Endothelial cell of umbilical vein (primary cell): Measurements from ENCODE around the gene U2AF1. TPM values are rescaled to one million over a fixed set of nuclear protein-coding genes. Genes with fewer than 3 reads are reported as not detected.
"Not testable (repeated sequence)": the region's sequence is repeated elsewhere in the genome, so short reads cannot be mapped to it uniquely, and the experiment has no call there.

Experiments used
- Bru-seq: library from RNA; stranded (reverse); fragments of 400-500 nt; gene quantifications from one replicate; lab custom pipeline; 2021; lab: Mats Ljungman, UMichigan
- BruChase-seq, 2 experiments: library from RNA; stranded (reverse); fragments of 400-500 nt; gene quantifications; one replicate each; lab custom pipeline; 2021; lab: Mats Ljungman, UMichigan
- BruUV-seq: library from RNA; stranded (reverse); fragments of 400-500 nt; replicated peaks from 2 replicates; lab custom pipeline; 2021; lab: Mats Ljungman, UMichigan
- CTCF ChIA-PET: fragments of 300-600, 350-600 bp; sonication (Branson Sonifier 250); formaldehyde crosslinking; loops from one replicate; lab custom pipeline; 2021; ENCODE audit warnings: antibody characterized with exemption, inconsistent platforms; lab: Charles Lee
- POLR2A ChIA-PET: fragments of 300-600, 350-600 bp; sonication (Branson Sonifier 250); formaldehyde crosslinking; loops from one replicate; lab custom pipeline; 2021; ENCODE audit warnings: antibody characterized with exemption, inconsistent platforms; lab: Charles Lee
- DNase-seq: peaks from one replicate; pipeline ENCODE4 v3.0.0-alpha.2; 2011; ENCODE audit warnings: low read depth, low spot score
- FAIRE-seq: peaks from 2 replicates; lab custom pipeline; 2011; peaks lifted over from hg19 to GRCh38; lab: Jason Lieb, UNC
- H2AFZ ChIP-seq: 2 replicates; pipeline ENCODE4 v1.6.0; 2012; ENCODE audit warnings: low read depth, low read length, control low read depth, inconsistent platforms
- H3K27ac ChIP-seq: 2 replicates; pipeline ENCODE4 v1.5.1; 2011; ENCODE audit warnings: low read depth, mild to moderate bottlenecking, control low read depth, low read length, moderate library complexity; ENCODE audit not compliant: insufficient read depth
- H3K27me3 ChIP-seq, 2 experiments: 2 replicates each; pipeline versions ENCODE4 v1.6.0 to v1.6.1; 2011; ENCODE audit warnings: low read length in 2 of 2, mixed read lengths in 1 of 2; ENCODE audit not compliant: control insufficient read depth in 2 of 2, insufficient read depth in 2 of 2
- H3K36me3 ChIP-seq, 2 experiments: 2 replicates in 1 of 2; 3 replicates in 1 of 2; pipeline ENCODE4 v1.5.1; 2011; ENCODE audit warnings: low read length in 2 of 2, mild to moderate bottlenecking in 1 of 2, moderate library complexity in 1 of 2; ENCODE audit not compliant: control insufficient read depth in 2 of 2, insufficient read depth in 2 of 2; ENCODE audit errors: extremely low read depth in 1 of 2
- H3K4me1 ChIP-seq: 3 replicates; pipeline ENCODE4 v1.5.1; 2011; ENCODE audit warnings: mild to moderate bottlenecking, low read length; ENCODE audit not compliant: control insufficient read depth, insufficient read depth; ENCODE audit errors: extremely low read depth
- H3K4me2 ChIP-seq: 2 replicates; pipeline ENCODE4 v1.6.1; 2011; ENCODE audit warnings: low read length, control low read depth, mixed read lengths; ENCODE audit not compliant: insufficient read depth
- H3K4me3 ChIP-seq, 3 experiments: fragments of 200-600 bp in 1 of 3; sonication (generic), shearing (Covaris generic) in 1 of 3; replicated peaks in 1 of 3; 2 replicates each; pipeline ENCODE4 v1.5.1; 2011 to 2016; ENCODE audit warnings: control low read depth in 3 of 3, low read length in 3 of 3, mild to moderate bottlenecking in 2 of 3, inconsistent platforms in 1 of 3, low read depth in 1 of 3, moderate library complexity in 1 of 3; ENCODE audit not compliant: insufficient read depth in 1 of 3
- H3K79me2 ChIP-seq: 2 replicates; pipeline ENCODE4 v1.6.0; 2012; ENCODE audit warnings: low read length, inconsistent platforms; ENCODE audit not compliant: control insufficient read depth, insufficient read depth
- H3K9ac ChIP-seq: replicated peaks from 2 replicates; pipeline ENCODE3; 2011; ENCODE audit warnings: low read length, control low read depth; ENCODE audit not compliant: insufficient read depth; ENCODE audit errors: extremely low read depth
- H3K9me1 ChIP-seq: replicated peaks from 3 replicates; pipeline ENCODE4 v1.6.0; 2011; ENCODE audit warnings: mild to moderate bottlenecking, low read length; ENCODE audit not compliant: control insufficient read depth, insufficient read depth; ENCODE audit errors: extremely low read depth
- H3K9me3 ChIP-seq: replicated peaks from 2 replicates; pipeline ENCODE4 v1.5.1; 2012; ENCODE audit warnings: low read length, inconsistent platforms; ENCODE audit not compliant: control insufficient read depth, insufficient read depth
- H4K20me1 ChIP-seq: replicated peaks from 2 replicates; pipeline ENCODE3; 2011; ENCODE audit warnings: mild to moderate bottlenecking, low read length; ENCODE audit not compliant: control insufficient read depth, insufficient read depth; ENCODE audit errors: extremely low read depth
- dilution Hi-C: fragments of 300-500 bp; cut with MboI; formaldehyde crosslinking; loops from one replicate; pipeline ENCODE4 v1.15.0; 2019; ENCODE audit warnings: low sequenced_read_pairs; ENCODE audit not compliant: extremely low pct_ligation_motif_present
- intact Hi-C: fragments of 100-400 bp; cut with micrococcal nuclease; formaldehyde crosslinking; loops from one replicate; pipeline ENCODE4 v1.10.0; 2022
- long read RNA-seq: library from polyadenylated mRNA; stranded (forward); transcript quantifications from one replicate; pipeline ENCODE4 v2.0.0, GENCODE V29; 2021
- polyA minus RNA-seq, 3 experiments: library from RNA; depleted of rRNA, polyadenylated mRNA; stranded (reverse); fragments of >200 nt; gene quantifications; 1 replicate in 1 of 3; 2 replicates in 2 of 3; pipeline ENCODE4 v1.2.3, GENCODE V29; 2011
- polyA plus RNA-seq, 4 experiments: library from polyadenylated mRNA; depleted of rRNA in 3 of 4; stranded (reverse) in 3 of 4; unstranded in 1 of 4; fragments of >200 nt; gene quantifications; 2 replicates each; pipeline versions ENCODE4 v1.2.1 to v1.2.3, GENCODE V29; 2011 to 2012; ENCODE audit warnings: missing spikeins in 1 of 4
- total RNA-seq: library from RNA; stranded (reverse); gene quantifications from 2 replicates; pipeline ENCODE4 v1.2.3, GENCODE V29; 2021

Gene U2AF1
- 49.5 and 59.3 TPM in 2 replicates for total RNA-seq
- polyA plus RNA-seq, result 87.4 and 89.8 TPM in 2 replicates
- 81.9 and 93.5 TPM in 2 replicates for polyA plus RNA-seq (2011; cell fraction: cytosol; rRNA removed)
- 155 and 175 TPM in 2 replicates for polyA plus RNA-seq (2011; cell fraction: nucleus; rRNA removed)
- polyA plus RNA-seq (2012), result 9.2 and 27.1 TPM in 2 replicates
- polyA minus RNA-seq, result 89.3 and 105 TPM in 2 replicates
- polyA minus RNA-seq (2011; cell fraction: cytosol; rRNA and poly(A)+ RNA removed), result 11.5 TPM
- 94.1 and 134 TPM in 2 replicates for polyA minus RNA-seq (2011; cell fraction: nucleus; rRNA and poly(A)+ RNA removed)
- Bru-seq, nascent RNA, result percentile 83 among the genes with signal in this experiment
- BruChase-seq, experiment 1, labeled RNA remaining after a 6-hour chase, result percentile 62 among the genes with signal in this experiment
- percentile 88 among the genes with signal in this experiment for BruChase-seq, experiment 2, labeled RNA remaining after a 2-hour chase
- long read RNA-seq, transcript U2AF1-201 (8 exons, 962 nt), result major isoform, 36 of 65 reads
- long read RNA-seq, transcript U2AF1-202 (8 exons, 940 nt), result minor isoform, 8 of 65 reads
- long read RNA-seq, partial matches to known transcripts, result 5 of 65 reads
- long read RNA-seq, other reads (novel, unspliced or antisense), result 11 of 65 reads

- H3K4me2 ChIP-seq, H3K27ac ChIP-seq, H2AFZ ChIP-seq, H3K4me1 ChIP-seq, H3K9me3 ChIP-seq, H4K20me1 ChIP-seq, H3K9ac ChIP-seq, CTCF ChIA-PET, POLR2A ChIA-PET, dilution Hi-C loops, H3K27me3 ChIP-seq, intact Hi-C loops, H3K79me2 ChIP-seq, H3K36me3 ChIP-seq, H3K9me1 ChIP-seq: not testable (repeated sequence)
- FAIRE-seq (peak; percentile 92), DNase-seq (peak; percentile 1)
- BruUV-seq, result TSS peak; percentile 51
- peak within 1 kb of the TSS in 1 of 3 experiments; percentile 48 for H3K4me3 ChIP-seq
Observed at GRCh38 chr21:43106965-43107793, at the start of gene U2AF1. U2AF1 (minus strand) TSS chr21:43107570; CDS start chr21:43107494, 76 bp downstream.

- FAIRE-seq, H2AFZ ChIP-seq, H3K4me2 ChIP-seq, H3K9me3 ChIP-seq, intact Hi-C loops, H3K27me3 ChIP-seq, H3K36me3 ChIP-seq, H4K20me1 ChIP-seq, DNase-seq, dilution Hi-C loops, H3K27ac ChIP-seq, H3K79me2 ChIP-seq, H3K4me3 ChIP-seq, H3K4me1 ChIP-seq, H3K9ac ChIP-seq, POLR2A ChIA-PET, CTCF ChIA-PET, H3K9me1 ChIP-seq, BruUV-seq: not testable (repeated sequence)
Observed at GRCh38 chr21:43153601-43154000, 46.2 kb upstream of the U2AF1 start.

GRCh38 chr21:43149344-43149743, 42.0 kb upstream of the U2AF1 start:
- H3K4me1 ChIP-seq, H3K9me3 ChIP-seq, BruUV-seq, H2AFZ ChIP-seq, DNase-seq, H3K79me2 ChIP-seq, H3K27me3 ChIP-seq, H3K36me3 ChIP-seq, H3K9me1 ChIP-seq, H4K20me1 ChIP-seq, H3K27ac ChIP-seq, FAIRE-seq, H3K4me3 ChIP-seq, POLR2A ChIA-PET, CTCF ChIA-PET, H3K9ac ChIP-seq, H3K4me2 ChIP-seq, dilution Hi-C loops, intact Hi-C loops: not testable (repeated sequence)
